Gastroesophageal sphincter (tissue), 4 donors: ENCODE results near the gene EGR2. TPM values are rescaled to one million over a fixed set of nuclear protein-coding genes. Genes with fewer than 3 reads are reported as not detected.

Experiments
- ATAC-seq: fragments of 150-250 bp; one replicate; pipeline ENCODE4 v1.9.1; 2016; ENCODE audit warnings: mild to moderate bottlenecking, moderate library complexity
- H3K27ac ChIP-seq, 4 donors: fragments of 200-600 bp; sonication (generic) in 3 of 4; 1 replicate in 3 of 4; 2 replicates in 1 of 4; pipeline ENCODE4 v1.5.1; 2016 to 2019
- H3K27me3 ChIP-seq: fragments of 200-600 bp; sonication (generic); one replicate; pipeline ENCODE4 v1.5.1; 2019
- H3K36me3 ChIP-seq, 2 donors: fragments of 200-600 bp; sonication (generic); one replicate each; pipeline ENCODE4 v1.5.1; 2019; ENCODE audit warnings: control low read depth in 1 of 2
- H3K4me1 ChIP-seq, 3 donors: fragments of 200-600 bp; sonication (generic); 1 replicate in 2 of 3; 2 replicates in 1 of 3; pipeline ENCODE4 v1.5.1; 2016 to 2019; ENCODE audit warnings: control low read depth in 2 of 3
- H3K4me3 ChIP-seq, 2 donors: fragments of 200-600 bp; sonication (generic); one replicate each; pipeline ENCODE4 v1.5.1; 2019; ENCODE audit warnings: mild to moderate bottlenecking in 1 of 2, moderate library complexity in 1 of 2
- H3K9me3 ChIP-seq, 3 donors: fragments of 200-600 bp; sonication (generic); one replicate each; pipeline ENCODE4 v1.5.1; 2017 to 2019; ENCODE audit warnings: control low read depth in 2 of 3
- EP300 ChIP-seq: sonication (generic); formaldehyde crosslinking; IDR thresholded peaks from one replicate; pipeline ENCODE4 v1.6.1; 2017; ENCODE audit warnings: antibody characterized with exemption, mild to moderate bottlenecking
- POLR2A ChIP-seq, 2 donors: fragments of 450-650 bp; IDR thresholded peaks; one replicate each; pipeline ENCODE4 v1.6.1; 2017; ENCODE audit warnings: antibody characterized with exemption in 2 of 2, mild to moderate bottlenecking in 2 of 2, moderate library complexity in 1 of 2
- POLR2AphosphoS5 ChIP-seq: sonication (generic); formaldehyde crosslinking; IDR thresholded peaks from one replicate; pipeline ENCODE4 v1.6.1; 2017; ENCODE audit warnings: antibody characterized with exemption
- WGBS, 2 donors: methylation state at CpG; one replicate each; pipeline ENCODE4 v1.1.5; 2018; ENCODE audit warnings: low coverage in 1 of 2; 5-methylcytosine and 5-hydroxymethylcytosine counted together
- total RNA-seq, 4 donors: library from RNA; depleted of rRNA; stranded (reverse); fragments of >200 nt; gene quantifications; one replicate each; pipeline ENCODE4 v1.1.0, GENCODE V29; 2016
- TF ChIP-seq, protein P1 (sequence below), 4 experiments: fragments of 200-600 bp in 2 of 4; fragments of 450-650 bp in 2 of 4; sonication (generic) in 1 of 4; IDR thresholded peaks; one replicate each; pipeline ENCODE4 v1.5.1; 2017 to 2019; ENCODE audit warnings: antibody characterized with exemption in 4 of 4, mild to moderate bottlenecking in 2 of 4, moderate library complexity in 2 of 4

The EGR2 gene
- total RNA-seq, 4 donors from 2014 or later = 0.52 to 1.3 (median 1.1) TPM

DNA sequence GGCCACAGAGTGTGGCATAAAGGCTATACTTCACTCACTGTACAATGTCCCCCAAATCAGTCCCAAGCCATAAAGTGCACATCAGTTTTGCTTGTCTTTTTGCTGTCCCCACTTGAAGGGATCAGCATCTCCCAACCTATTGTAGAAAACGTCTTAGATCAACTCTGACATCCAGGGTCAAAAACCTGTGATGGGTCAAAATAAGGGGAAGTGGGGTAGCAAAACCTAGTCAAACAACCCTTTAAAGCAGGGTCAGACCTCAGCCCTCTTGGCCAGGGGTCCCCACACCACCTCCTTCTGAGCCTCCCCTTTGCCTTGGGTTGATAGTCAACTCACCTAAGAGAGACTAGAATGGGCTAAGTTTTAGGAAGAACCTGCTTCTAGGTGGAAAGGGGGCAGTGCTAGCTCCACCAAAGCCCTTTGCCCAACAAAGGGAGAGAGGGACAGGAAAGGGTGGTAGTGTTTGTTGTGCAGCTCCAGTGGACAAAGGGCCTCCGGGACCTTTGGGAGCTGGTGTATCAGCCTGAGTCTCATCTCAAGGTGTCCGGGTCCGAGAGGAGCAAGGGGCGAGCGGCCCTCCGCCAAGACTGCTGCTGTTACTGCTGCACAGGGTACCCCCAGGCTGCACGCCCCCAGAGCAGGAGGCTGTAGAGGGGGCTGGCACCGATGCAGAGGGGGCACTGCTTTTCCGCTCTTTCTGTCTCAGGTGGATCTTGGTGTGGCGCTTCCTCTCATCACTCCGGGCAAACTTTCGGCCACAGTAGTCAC is 3.3 kb downstream of the EGR2 start:
- peaks cover 0 to 45% (median 22%) of the 10 kb centered on the region in 3 donors for H3K4me1 ChIP-seq
- no peaks in the 10 kb centered on the region for H3K9me3 ChIP-seq
- peaks cover 0 to 7% of the 10 kb centered on the region in 2 donors for H3K36me3 ChIP-seq
- no peak for TF ChIP-seq POLR2A (IDR thresholded peaks at IDR 0.05)
- TF ChIP-seq, protein P1, sequence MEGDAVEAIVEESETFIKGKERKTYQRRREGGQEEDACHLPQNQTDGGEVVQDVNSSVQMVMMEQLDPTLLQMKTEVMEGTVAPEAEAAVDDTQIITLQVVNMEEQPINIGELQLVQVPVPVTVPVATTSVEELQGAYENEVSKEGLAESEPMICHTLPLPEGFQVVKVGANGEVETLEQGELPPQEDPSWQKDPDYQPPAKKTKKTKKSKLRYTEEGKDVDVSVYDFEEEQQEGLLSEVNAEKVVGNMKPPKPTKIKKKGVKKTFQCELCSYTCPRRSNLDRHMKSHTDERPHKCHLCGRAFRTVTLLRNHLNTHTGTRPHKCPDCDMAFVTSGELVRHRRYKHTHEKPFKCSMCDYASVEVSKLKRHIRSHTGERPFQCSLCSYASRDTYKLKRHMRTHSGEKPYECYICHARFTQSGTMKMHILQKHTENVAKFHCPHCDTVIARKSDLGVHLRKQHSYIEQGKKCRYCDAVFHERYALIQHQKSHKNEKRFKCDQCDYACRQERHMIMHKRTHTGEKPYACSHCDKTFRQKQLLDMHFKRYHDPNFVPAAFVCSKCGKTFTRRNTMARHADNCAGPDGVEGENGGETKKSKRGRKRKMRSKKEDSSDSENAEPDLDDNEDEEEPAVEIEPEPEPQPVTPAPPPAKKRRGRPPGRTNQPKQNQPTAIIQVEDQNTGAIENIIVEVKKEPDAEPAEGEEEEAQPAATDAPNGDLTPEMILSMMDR (IDR thresholded peaks at IDR 0.05) = no peak
- no peak for TF ChIP-seq EP300
- no peak for TF ChIP-seq POLR2AphosphoS5
- no peak for ATAC-seq
- no peak overlapping the region for H3K27ac ChIP-seq
- WGBS, 2 donors = 100% methylated on average over 2 of the region's 13 CpGs; no CpG with 5 or more reads in 1 of the 2 donors
- no peak overlapping the region for H3K4me3 ChIP-seq
- H3K27me3 ChIP-seq = peaks cover 21% of the 10 kb centered on the region

DNA sequence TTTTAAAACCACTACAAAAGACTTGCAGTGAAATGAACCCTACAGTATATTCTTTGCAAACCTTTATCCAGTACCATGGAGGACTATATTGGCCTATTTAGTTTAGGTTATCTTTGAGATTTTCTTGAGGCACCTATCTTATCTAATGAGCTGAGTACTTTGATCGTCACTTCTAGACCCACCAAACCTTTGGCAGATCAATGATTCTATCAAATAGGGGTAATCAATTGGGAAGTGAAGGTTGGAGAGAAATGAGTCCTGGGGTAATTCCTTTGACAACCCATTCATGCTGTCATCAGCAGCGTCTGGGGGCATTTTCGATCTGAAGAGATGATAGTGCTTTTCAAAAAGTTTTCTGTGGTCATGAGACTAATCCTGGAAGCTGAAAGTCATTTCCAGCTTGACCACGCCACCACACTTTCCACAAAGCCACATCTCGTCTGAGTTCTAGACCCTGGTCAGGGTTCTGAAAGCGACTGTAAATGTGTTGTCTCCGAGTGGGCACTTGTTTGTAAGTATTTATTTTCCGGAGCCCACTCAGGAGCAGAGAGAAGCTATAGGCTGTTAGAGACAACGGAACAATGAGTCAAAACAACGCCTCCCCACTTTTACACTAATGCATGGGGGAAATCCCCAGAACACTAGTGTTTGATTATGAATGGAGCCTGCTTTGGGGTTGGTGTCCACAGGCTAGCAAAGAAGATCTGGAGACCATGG is 4.8 kb downstream of the EGR2 start:
- H3K9me3 ChIP-seq = no peaks in the 10 kb centered on the region
- H3K4me1 ChIP-seq = peaks cover 0 to 52% (median 17%) of the 10 kb centered on the region in 3 donors
- peaks cover 21% of the 10 kb centered on the region for H3K27me3 ChIP-seq
- WGBS, 2 donors = 85 to 96% methylated on average over 4 to 8 of the region's 10 CpGs
- ATAC-seq = no peak
- no peak for TF ChIP-seq POLR2A (IDR thresholded peaks at IDR 0.05)
- TF ChIP-seq POLR2AphosphoS5 = no peak
- no peak overlapping the region for H3K4me3 ChIP-seq
- no peak overlapping the region for H3K27ac ChIP-seq
- H3K36me3 ChIP-seq = peaks cover 0 to 7% of the 10 kb centered on the region in 2 donors

DNA sequence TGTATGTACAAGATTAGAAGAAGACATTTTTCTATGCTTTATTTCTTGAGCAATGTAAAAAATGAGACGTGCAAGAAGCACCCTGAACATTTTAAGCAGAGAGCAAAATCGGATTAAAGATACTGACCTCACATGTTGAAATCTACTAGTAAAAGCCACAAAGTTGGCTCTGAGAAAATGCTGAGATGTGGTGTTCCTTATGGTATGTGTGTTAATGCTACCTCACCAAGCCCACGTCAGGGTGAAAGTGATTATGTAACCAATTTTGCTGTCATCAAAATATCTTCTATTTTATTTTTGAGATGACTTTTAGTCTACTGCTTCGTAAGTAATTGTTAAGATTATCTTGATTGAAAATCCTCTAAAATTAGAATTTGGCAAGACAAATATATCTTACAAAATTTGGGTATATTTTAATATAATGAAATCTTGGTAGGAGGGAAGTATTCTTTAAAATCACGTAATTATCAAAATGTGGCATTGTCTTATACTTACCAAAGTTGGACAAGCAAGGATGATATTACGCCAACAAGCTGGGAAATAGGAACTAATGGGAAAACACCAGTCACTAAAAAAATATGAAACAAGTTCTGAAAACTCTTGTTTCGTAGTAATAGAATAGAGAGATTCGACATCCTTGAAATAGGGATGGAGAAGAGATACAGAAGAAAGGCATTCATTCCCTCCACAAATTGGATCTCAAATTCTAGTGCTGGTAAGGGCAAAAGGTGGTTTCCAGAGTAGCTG is 5.8 kb downstream of the EGR2 start:
- 86 to 88% methylated on average over 8 of the region's 8 CpGs for WGBS, 2 donors
- TF ChIP-seq EP300 (no peak), POLR2A (IDR thresholded peaks at IDR 0.05) (no peak), POLR2AphosphoS5 (no peak)
- TF ChIP-seq, protein P1 (IDR thresholded peaks at IDR 0.05) = no peak
- Histone ChIP-seq H3K27ac (no peak overlapping the region), H3K9me3 (no peaks in the 10 kb centered on the region), H3K4me3 (no peak overlapping the region), H3K4me1 (peaks cover 0 to 53% (median 10%) of the 10 kb centered on the region in 3 donors), H3K36me3 (peaks cover 0 to 7% of the 10 kb centered on the region in 2 donors), H3K27me3 (peaks cover 15% of the 10 kb centered on the region)
- no peak for ATAC-seq

GRCh38 chr10:62806251-62806650 is 9.9 kb downstream of the EGR2 start:
- H3K36me3 ChIP-seq = peaks cover 0 to 7% of the 10 kb centered on the region in 2 donors
- H3K27me3 ChIP-seq = no peaks in the 10 kb centered on the region
- H3K27ac ChIP-seq = peak overlapping the region in 2 of 4 donors; percentile 90 to 98
- TF ChIP-seq POLR2AphosphoS5 = no peak
- no peak for TF ChIP-seq EP300
- TF ChIP-seq, protein P1 (IDR thresholded peaks at IDR 0.05) = no peak
- no peak for TF ChIP-seq POLR2A (IDR thresholded peaks at IDR 0.05)
- WGBS, 2 donors = 14 to 25% methylated on average over 1 of the region's 1 CpG
- H3K4me3 ChIP-seq = peak overlapping the region in 1 of 2 donors; percentile 97
- H3K4me1 ChIP-seq = peaks cover 0 to 52% (median 2%) of the 10 kb centered on the region in 3 donors
- no peaks in the 10 kb centered on the region for H3K9me3 ChIP-seq
- ATAC-seq = no peak
